G401.6 (cell line): ENCODE measurements around the gene SLC6A20.

Experiments used
- FAIRE-seq: peaks from 2 replicates; lab custom pipeline; 2012; peaks lifted over from hg19 to GRCh38; lab: Jason Lieb, UNC

SLC6A20 gene

DNA sequence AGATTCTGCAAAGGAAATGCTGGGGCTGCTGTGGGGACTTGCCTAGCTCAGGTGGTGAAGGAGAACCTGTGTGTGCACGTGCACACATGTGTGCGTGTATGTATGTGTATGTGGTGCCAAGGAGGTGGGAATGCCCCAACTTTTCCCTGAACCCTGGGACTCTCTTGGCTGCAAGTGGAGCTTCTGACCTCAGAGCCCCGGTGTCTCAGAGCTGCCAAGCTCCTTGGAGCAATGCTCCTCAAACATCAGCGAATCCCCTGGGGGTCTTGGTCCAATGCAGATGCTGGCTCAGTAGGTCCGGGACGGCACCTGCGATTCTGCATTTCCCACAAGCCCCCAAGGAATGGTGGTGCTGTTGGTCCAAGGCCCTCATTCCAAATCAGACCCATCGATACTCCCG is 5.8 kb upstream of the SLC6A20 start:
- FAIRE-seq, result no peak

- FAIRE-seq, result no peak
These were observed 4.3 kb upstream of the SLC6A20 start for GRCh38 chr3:45800611-45801010.

GRCh38 chr3:45799586-45799985 is 3.2 kb upstream of the SLC6A20 start:
- FAIRE-seq, result no peak

DNA sequence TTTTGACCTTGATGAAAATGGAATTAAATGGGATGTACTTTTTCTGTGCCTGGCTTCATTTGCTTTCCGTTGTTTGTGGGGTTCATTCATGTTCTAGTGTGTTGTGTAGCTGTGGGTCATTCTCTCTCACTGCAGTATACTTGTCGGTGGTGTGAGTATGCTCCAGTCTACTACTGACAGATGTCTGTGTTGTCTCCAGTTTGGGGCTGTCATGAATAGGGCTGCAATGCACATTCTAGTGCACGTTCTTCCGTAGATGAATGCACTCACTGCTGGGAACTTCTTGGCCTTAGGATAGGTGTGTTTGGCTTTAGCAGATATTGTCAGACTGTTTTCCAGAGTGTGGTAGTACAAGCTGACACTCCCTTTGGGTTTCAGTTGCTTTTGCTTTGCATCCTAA is 1.7 kb upstream of the SLC6A20 start:
- no peak for FAIRE-seq

DNA sequence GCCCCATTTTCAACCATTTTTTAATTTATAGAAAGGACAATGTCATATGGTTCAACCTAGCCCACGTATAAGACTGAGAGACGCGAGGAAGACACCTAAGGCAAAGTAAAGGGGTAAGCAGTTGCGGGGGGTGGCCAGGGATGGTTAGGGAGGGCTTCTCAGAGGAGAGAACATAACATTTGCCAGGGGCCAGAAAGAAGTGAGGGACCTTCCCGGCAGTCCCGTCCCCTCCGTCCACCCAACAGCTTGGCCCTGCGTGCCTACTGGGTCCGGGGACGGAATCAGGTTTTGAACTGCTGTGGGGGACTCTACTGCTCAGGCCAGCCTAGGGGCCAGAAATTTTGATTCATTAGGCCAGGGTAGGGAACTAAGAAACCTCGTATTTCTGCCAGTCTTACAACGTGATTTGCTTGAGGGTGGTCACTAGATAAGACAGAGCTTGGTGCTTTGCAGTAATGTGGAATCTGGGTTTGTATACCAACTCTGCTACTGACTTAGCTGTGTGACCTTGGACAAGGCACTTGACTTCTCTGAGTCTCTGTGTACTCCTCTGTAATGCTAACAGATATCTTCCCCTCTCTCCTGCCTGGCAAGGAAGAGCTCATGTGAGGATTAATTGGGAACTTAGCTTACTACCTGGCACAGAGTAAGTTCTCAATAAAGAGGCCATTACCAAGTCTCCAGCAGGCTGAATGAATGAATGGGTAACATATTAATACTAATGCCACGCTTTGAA is 734 bp upstream of the SLC6A20 start:
- FAIRE-seq, result no peak

DNA sequence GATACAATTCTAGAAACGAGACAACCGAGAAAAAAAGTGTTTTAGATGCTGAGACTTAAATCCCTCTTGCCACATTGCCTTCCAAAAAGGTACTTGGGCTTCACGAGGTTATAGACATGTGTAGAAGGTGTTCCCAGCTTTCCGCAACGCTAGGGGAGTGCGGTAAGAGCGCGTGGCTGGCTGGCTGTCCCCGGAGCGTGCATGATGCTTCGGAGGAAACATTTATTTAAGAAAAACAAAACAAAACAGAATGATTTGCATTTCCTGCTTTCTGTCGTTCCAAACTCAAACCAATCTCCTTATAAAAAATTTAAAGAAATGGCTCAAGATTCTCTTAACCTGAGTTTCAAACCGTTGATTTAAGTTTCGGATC is 841 bp downstream of the SLC6A20 start:
- no peak for FAIRE-seq

- no peak for FAIRE-seq
These were observed 1.7 kb downstream of the SLC6A20 start for GRCh38 chr3:45794660-45795059.

DNA sequence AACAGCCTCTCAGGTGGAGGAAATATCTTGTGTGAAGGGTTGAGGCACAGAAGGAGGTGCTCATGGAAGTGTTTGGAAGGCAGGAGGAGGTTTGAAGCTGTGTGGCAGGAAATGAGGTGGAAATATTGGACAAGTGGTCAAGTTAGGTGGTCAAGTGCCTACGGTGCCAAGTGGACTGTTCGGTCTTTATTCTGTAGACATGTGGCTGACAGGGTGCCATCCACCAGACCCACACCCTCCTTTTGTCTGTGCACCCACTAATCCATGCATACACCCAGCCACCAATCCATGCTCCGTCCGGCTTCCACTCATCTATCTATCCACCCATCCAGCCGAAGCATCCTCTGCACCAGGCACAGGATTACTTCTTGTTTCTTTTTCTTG is 2.2 kb downstream of the SLC6A20 start:
- no peak for FAIRE-seq

DNA sequence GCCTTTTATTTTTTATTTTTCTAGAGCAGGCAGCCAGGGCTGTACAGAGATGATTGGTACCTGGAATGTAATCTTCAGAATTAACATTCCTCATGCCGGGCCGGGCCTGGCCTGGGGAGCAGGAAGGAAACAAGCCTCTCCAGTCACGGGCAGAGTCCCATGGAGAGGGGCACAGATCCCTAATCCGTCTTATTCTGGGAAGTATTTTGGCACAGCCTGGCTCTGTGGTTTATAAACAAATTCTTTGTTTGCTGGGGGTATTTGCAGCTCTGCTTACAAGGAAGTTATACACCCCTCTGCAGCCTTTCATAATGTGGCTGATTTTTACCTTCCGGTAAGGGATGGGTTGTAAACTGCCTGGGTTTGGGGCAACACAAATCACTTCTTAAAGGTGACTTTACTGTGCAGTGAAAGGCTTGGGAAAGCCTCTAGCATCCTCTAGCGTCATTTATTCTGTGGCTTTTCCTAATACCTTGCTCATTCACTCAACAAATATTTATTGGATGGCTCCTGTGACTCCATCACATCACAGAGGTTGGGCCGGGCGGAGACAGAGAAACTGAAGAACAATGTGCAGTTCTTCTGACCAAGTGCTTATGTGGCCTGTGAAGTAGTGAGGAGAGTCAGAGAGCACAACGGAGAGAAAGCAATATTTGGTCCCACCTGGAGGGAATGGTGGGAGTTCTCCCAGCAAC is 2.7 kb downstream of the SLC6A20 start:
- no peak for FAIRE-seq

DNA sequence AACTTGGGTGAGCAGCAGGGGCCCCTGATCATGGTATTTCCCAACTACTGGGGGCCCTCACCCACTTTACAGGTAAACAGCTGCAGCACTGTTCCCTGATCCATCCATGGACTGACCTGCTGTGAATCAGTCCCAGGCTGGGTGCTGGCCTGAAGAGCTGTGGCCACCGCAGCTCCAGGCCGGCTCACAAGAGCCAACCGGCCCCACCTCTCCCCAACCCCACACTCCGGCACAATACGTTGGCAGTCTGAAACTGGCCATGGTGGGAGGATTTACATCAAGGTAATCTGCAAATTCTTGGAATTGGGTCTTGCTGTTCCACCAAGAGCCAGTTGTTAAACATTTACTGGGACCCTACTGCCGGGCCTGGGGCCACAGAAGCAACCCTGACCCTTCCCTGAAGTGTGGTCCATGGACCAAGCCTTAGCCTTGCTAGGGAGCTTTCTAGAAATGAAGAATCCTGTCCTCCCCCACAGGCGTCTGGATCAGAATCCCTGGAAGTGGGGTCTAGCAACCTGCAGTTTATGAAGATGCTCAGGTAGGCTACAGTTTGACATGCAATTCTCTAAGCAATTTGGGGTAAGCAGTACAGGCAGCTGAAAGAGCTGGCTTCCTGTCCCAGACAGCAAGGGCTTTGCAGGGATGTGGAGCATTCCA is 3.7 kb downstream of the SLC6A20 start:
- FAIRE-seq, result no peak

DNA sequence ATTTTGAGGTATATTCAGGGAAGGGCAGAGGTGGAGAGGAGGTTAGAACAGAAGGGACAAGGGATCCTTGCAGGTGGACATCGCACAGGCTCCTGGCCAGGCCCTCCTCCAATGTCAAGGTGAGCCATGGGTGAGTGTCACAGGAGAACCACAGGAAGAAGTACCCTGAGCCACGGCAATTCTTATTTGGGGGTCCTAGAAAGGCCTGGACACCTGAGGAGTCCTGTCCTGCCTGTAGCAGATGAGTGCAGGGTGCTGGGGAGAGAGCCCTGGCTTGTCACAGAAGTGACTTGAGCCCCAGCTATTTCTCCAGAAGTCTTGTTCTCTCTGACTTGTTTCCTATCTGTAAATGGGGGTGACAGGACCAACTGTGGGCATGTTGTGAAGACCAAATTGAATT is 4.3 kb downstream of the SLC6A20 start:
- FAIRE-seq, result no peak

GRCh38 chr3:45790596-45790995 is 5.7 kb downstream of the SLC6A20 start:
- no peak for FAIRE-seq

- peak; percentile 49 for FAIRE-seq
These were observed 7.0 kb downstream of the SLC6A20 start for GRCh38 chr3:45789235-45789812.

DNA sequence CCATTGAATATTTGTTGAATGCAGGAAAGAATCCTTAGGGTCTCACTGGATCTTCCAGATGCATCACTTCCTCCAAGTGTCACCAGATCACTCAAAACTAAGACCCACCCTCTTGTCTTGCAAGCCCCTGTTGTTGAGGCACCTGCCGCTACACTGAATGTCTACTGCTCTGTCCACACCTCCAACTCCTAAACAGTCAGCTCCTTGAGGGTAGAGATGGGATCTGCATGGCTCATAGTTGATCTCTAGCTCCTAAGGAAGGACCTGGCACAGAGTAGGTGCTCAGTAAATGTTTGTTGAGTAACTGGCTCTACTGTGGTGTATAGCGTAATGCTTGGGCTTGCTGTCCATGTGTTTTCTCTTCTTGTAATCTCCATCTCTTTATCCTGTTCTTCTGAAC is 8.8 kb downstream of the SLC6A20 start:
- no peak for FAIRE-seq

DNA sequence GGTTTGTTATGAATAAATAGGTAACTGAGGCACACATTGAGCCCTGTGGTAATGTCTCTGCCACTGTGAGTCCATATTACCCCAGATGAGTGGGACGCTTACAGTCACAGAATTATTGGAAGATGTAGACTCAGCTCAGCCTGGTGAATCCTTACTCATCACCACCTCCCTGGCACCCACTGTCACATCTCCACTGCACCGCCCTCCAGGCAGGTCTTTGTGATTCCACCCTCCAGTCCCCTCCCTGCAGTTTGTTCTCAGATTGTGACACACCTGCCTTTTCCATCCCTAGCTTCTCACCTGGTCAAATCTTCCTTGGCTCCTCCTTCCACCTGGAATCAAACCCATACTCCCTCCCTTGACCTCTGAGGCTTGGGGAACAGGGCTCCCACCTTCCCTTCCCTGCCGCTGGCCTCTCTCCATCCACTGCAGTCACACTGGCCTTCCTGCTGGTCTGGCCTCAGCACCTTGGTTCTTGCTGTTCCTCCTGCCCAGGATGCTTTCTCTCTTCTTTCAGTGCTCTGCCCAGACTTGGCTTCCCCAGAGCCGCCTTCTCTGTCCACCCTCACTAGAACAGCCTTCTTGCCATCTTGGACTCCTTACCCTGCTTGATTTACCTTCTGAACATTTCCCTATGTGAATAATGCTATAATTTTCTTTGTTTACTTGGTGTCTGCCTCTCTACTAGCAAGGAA is 9.4 kb downstream of the SLC6A20 start:
- no peak for FAIRE-seq

GRCh38 chr3:45785605-45786150 is 10.7 kb downstream of the SLC6A20 start:
- no peak for FAIRE-seq

GRCh38 chr3:45783667-45784066 is 12.7 kb downstream of the SLC6A20 start:
- no peak for FAIRE-seq

GRCh38 chr3:45782381-45782780 is 14.0 kb downstream of the SLC6A20 start:
- FAIRE-seq, result no peak

DNA sequence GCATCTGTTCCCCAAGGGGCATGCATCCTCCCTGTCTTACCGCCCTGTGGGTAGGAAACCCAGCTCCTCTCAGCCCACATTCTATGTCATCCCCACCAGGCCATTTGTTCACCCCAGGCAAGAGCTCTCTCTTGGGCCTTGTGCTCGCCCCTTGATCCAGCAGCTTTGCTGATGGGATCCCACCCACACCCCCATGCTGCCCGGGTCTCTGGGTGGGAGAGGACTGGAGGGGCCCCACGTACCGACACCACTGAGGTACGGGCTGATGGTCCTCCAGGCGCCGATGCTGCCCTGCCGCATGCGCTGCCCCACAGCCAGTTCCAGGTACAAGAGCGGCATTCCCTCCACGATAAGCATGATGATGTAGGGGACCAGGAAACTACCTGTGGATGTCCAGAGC is 14.5 kb downstream of the SLC6A20 start:
- FAIRE-seq, result no peak

GRCh38 chr3:45781271-45781670 is 15.1 kb downstream of the SLC6A20 start:
- no peak for FAIRE-seq

DNA sequence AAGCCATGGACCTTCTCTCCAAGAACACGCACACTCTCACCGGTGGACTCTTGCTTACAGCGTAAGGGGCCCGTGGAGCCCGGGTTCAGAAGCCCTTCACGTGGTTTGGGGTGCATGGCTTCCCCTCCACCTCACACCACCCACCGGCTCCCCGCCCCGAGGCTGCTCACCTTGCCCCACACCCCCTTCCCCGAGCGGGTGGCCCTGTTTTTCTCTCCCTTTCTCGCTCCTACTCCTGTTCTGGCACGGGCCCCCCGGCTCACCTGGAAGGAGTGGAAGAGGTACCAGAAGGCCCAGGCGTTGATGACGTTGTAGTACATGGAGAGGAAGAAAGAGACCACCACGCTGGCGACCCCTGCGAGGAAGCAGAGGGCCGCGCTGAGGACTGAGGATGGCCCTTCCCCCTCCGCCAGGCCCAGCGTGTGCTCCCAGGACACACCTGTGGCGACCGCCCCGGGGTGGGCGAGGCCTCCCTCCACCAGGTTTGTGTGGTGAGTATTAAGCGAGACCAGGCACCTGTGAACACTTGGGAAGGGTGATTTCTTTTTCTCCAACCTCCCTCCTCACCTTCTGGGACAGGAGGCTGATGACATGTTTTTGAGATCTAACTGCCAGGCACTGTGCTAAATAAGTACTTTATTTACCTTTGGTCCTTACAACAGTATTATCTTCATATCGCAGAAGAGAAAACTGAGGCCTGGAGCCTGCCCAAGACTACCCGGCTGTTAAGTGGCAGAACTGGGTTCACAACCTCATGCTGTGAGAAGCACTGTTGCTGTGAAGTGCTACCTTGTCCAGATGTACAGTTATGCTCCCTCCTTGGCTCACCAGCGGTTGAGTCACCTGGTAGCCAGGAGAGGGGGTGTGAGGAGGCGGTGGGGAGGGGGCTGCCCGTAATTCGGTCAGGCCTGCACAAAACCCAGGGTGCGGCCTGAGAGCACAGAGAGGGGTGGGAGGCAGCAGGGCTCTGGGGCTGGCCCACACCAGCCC is 16.3 kb downstream of the SLC6A20 start:
- no peak for FAIRE-seq
